Stimulated activated CD4-positive, alpha-beta T cell treated with anti-CD3 and anti-CD28 coated beads, Interleukin-12 subunit alpha, Interleukin-12 subunit beta, amount 100 ng/mL, for 24 hours (primary cell): ENCODE data around the gene HSD3B7.

Source experiments
- DNase-seq, 2 experiments: peaks; one replicate each; pipeline ENCODE4 v3.0.0-alpha.2; 2020; ENCODE audit warnings: low read depth in 2 of 2

HSD3B7 gene

GRCh38 chr16:30956601-30957455 is 28.2 kb upstream of the HSD3B7 start:
- peak; percentile 84 to 93 for DNase-seq

- peak; percentile 90 to 97 for DNase-seq
These were observed 27.4 kb upstream of the HSD3B7 start, which contains the start of gene SETD1A for GRCh38 chr16:30957456-30958174. SETD1A (plus strand) TSS chr16:30957754; CDS start chr16:30958732, 978 bp downstream.

- DNase-seq: no peak
These were observed 26.6 kb upstream of the HSD3B7 start for GRCh38 chr16:30958175-30959079.

- DNase-seq: no peak
These were observed 23.6 kb upstream of the HSD3B7 start for GRCh38 chr16:30961384-30961783.

- no peak for DNase-seq
These were observed 21.0 kb upstream of the HSD3B7 start for GRCh38 chr16:30963925-30964511.

GRCh38 chr16:30964574-30965226 is 20.3 kb upstream of the HSD3B7 start:
- no peak for DNase-seq

- DNase-seq: no peak
These were observed 19.6 kb upstream of the HSD3B7 start for GRCh38 chr16:30965436-30965835.

- no peak for DNase-seq
These were observed 18.9 kb upstream of the HSD3B7 start for GRCh38 chr16:30966033-30966619.

GRCh38 chr16:30967795-30968194 is 17.2 kb upstream of the HSD3B7 start:
- DNase-seq: no peak

GRCh38 chr16:30969246-30969842 is 15.7 kb upstream of the HSD3B7 start:
- no peak for DNase-seq

- DNase-seq: no peak
These were observed 13.7 kb upstream of the HSD3B7 start for GRCh38 chr16:30971298-30971697.

GRCh38 chr16:30972872-30973271 is 12.1 kb upstream of the HSD3B7 start:
- no peak for DNase-seq

- no peak for DNase-seq
These were observed 10.7 kb upstream of the HSD3B7 start for GRCh38 chr16:30974348-30974747.

GRCh38 chr16:30976486-30976885 is 8.5 kb upstream of the HSD3B7 start:
- no peak for DNase-seq

- DNase-seq: no peak
These were observed 7.5 kb upstream of the HSD3B7 start for GRCh38 chr16:30977502-30977901.

GRCh38 chr16:30979170-30980022 is 5.6 kb upstream of the HSD3B7 start:
- DNase-seq: no peak

- no peak for DNase-seq
These were observed 5.0 kb upstream of the HSD3B7 start for GRCh38 chr16:30980023-30980371.

GRCh38 chr16:30980434-30980833 is 4.6 kb upstream of the HSD3B7 start:
- no peak for DNase-seq

- no peak for DNase-seq
These were observed 4.0 kb upstream of the HSD3B7 start for GRCh38 chr16:30980959-30981358.
